Measurements from ENCODE around the gene DAAM1.

DNA sequence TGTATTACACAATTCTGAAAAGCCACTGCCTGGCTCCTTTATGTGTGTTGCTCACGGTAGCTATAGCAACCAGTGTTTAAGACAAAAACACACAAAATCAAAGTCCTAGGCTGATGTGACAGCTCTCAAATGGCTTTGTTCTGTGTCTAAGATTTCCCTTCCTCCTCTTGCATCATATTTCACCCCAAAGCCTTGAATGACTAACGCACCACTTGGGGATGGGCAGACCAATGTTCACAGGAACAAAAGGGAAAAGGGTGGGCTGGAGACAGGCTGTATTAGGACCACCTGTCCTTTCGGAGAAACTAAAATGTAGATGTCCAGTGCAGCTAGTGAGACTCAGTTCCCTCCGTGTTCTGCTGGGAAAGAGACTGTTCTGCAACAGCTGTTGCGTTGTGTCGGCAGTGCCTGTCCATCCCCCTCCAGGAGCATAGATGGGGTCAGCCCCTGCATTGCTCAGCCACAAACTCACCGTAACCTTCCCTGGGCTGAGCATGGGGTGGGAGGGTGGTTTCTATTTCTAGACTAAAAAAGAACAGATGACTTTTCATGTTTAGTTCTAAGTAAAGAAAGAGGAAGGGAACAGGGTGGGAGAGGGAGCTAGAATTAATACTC, 26.8 kb upstream of the DAAM1 start:
- TF ChIP-seq, protein P1, sequence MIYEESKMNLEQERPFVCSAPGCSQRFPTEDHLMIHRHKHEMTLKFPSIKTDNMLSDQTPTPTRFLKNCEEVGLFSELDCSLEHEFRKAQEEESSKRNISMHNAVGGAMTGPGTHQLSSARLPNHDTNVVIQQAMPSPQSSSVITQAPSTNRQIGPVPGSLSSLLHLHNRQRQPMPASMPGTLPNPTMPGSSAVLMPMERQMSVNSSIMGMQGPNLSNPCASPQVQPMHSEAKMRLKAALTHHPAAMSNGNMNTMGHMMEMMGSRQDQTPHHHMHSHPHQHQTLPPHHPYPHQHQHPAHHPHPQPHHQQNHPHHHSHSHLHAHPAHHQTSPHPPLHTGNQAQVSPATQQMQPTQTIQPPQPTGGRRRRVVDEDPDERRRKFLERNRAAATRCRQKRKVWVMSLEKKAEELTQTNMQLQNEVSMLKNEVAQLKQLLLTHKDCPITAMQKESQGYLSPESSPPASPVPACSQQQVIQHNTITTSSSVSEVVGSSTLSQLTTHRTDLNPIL (CRISPR knock-in tag; IDR thresholded peaks at IDR 0.05; ENCODE audit: low read depth) = no peak
- TF ChIP-seq, protein P2, sequence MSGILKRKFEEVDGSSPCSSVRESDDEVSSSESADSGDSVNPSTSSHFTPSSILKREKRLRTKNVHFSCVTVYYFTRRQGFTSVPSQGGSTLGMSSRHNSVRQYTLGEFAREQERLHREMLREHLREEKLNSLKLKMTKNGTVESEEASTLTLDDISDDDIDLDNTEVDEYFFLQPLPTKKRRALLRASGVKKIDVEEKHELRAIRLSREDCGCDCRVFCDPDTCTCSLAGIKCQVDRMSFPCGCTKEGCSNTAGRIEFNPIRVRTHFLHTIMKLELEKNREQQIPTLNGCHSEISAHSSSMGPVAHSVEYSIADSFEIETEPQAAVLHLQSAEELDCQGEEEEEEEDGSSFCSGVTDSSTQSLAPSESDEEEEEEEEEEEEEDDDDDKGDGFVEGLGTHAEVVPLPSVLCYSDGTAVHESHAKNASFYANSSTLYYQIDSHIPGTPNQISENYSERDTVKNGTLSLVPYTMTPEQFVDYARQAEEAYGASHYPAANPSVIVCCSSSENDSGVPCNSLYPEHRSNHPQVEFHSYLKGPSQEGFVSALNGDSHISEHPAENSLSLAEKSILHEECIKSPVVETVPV (CRISPR knock-in tag; IDR thresholded peaks at IDR 0.05) = no peak
- TF ChIP-seq, protein P3, sequence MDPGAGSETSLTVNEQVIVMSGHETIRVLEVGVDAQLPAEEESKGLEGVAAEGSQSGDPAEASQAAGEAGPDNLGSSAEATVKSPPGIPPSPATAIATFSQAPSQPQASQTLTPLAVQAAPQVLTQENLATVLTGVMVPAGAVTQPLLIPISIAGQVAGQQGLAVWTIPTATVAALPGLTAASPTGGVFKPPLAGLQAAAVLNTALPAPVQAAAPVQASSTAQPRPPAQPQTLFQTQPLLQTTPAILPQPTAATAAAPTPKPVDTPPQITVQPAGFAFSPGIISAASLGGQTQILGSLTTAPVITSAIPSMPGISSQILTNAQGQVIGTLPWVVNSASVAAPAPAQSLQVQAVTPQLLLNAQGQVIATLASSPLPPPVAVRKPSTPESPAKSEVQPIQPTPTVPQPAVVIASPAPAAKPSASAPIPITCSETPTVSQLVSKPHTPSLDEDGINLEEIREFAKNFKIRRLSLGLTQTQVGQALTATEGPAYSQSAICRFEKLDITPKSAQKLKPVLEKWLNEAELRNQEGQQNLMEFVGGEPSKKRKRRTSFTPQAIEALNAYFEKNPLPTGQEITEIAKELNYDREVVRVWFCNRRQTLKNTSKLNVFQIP (CRISPR knock-in tag; IDR thresholded peaks at IDR 0.05; ENCODE audit: borderline replicate concordance, low read depth) = no peak
- TF ChIP-seq TCF4 (CRISPR knock-in tag; IDR thresholded peaks at IDR 0.05; ENCODE audit: borderline replicate concordance) = no peak

Data from SK-N-SH treated with all-trans-retinoic acid at 6 μM for 48 hours (cell line).